OCI-LY7 (cell line): ENCODE results near the gene FADS6.

Experiments
- CTCF ChIP-seq: fragments of 200-600 bp; sonication (generic); conservative IDR thresholded peaks from 2 replicates; pipeline ENCODE4 v1.5.1; 2014; ENCODE audit warnings: mild to moderate bottlenecking, antibody characterized with exemption, low read length, moderate library complexity, mixed read lengths
- EZH2phosphoT487 ChIP-seq: fragments of 200-600 bp; sonication (generic); IDR thresholded peaks from 2 replicates; pipeline ENCODE4 v1.6.1; 2018; ENCODE audit warnings: low read depth, borderline replicate concordance, mild to moderate bottlenecking, mixed run types, antibody characterized with exemption, low read length, moderate library complexity, mixed read lengths

- TF ChIP-seq CTCF (no peak), EZH2phosphoT487 (no peak)
These were observed 65.6 kb downstream of the FADS6 start for GRCh38 chr17:74827800-74828199.
